Measurements from ENCODE around the gene MMP20.

The MMP20 gene

GRCh38 chr11:102592634-102593581 lies 32.2 kb downstream of the MMP20 start:
- DNase-seq (ENCODE audit: low read depth in 3 of 3, low spot score in 1 of 3): no peak

GRCh38 chr11:102592131-102592530 lies 33.0 kb downstream of the MMP20 start:
- no peak for DNase-seq (ENCODE audit: low read depth in 3 of 3, low spot score in 1 of 3)

GRCh38 chr11:102591160-102591718 lies 33.9 kb downstream of the MMP20 start:
- DNase-seq (ENCODE audit: low read depth in 3 of 3, low spot score in 1 of 3): no peak

GRCh38 chr11:102590276-102591049 lies 34.7 kb downstream of the MMP20 start:
- DNase-seq (ENCODE audit: low read depth in 3 of 3, low spot score in 1 of 3): no peak

GRCh38 chr11:102589047-102589459 lies 36.1 kb downstream of the MMP20 start:
- DNase-seq (ENCODE audit: low read depth in 3 of 3, low spot score in 1 of 3): no peak

- no peak for DNase-seq (ENCODE audit: low read depth in 3 of 3, low spot score in 1 of 3)
Measured at GRCh38 chr11:102587722-102588121, 37.4 kb downstream of the MMP20 start.

- no peak for DNase-seq (ENCODE audit: low read depth in 3 of 3, low spot score in 1 of 3)
Measured at GRCh38 chr11:102583141-102583873, 41.8 kb downstream of the MMP20 start.

GRCh38 chr11:102582140-102582539 lies 43.0 kb downstream of the MMP20 start:
- no peak for DNase-seq (ENCODE audit: low read depth in 3 of 3, low spot score in 1 of 3)

- DNase-seq (ENCODE audit: low read depth in 3 of 3, low spot score in 1 of 3): no peak
Measured at GRCh38 chr11:102581066-102581465, 44.1 kb downstream of the MMP20 start.

GRCh38 chr11:102580185-102580951 lies 44.8 kb downstream of the MMP20 start:
- no peak for DNase-seq (ENCODE audit: low read depth in 3 of 3, low spot score in 1 of 3)

- no peak for DNase-seq (ENCODE audit: low read depth in 3 of 3, low spot score in 1 of 3)
Measured at GRCh38 chr11:102577723-102578122, 47.4 kb downstream of the MMP20 start.

- DNase-seq (ENCODE audit: low read depth in 3 of 3, low spot score in 1 of 3): no peak
Measured at GRCh38 chr11:102577182-102577581, 48.0 kb downstream of the MMP20 start.

- DNase-seq (ENCODE audit: low read depth in 3 of 3, low spot score in 1 of 3): no peak
Measured at GRCh38 chr11:102576350-102576749, 48.8 kb downstream of the MMP20 start.

GRCh38 chr11:102575012-102575411 lies 50.1 kb downstream of the MMP20 start:
- DNase-seq (ENCODE audit: low read depth in 3 of 3, low spot score in 1 of 3): no peak

GRCh38 chr11:102573851-102574250 lies 51.3 kb downstream of the MMP20 start:
- DNase-seq (ENCODE audit: low read depth in 3 of 3, low spot score in 1 of 3): no peak

GRCh38 chr11:102572554-102573220 lies 52.4 kb downstream of the MMP20 start:
- no peak for DNase-seq (ENCODE audit: low read depth in 3 of 3, low spot score in 1 of 3)

- no peak for DNase-seq (ENCODE audit: low read depth in 3 of 3, low spot score in 1 of 3)
Measured at GRCh38 chr11:102568851-102569250, 56.3 kb downstream of the MMP20 start.

- DNase-seq (ENCODE audit: low read depth in 3 of 3, low spot score in 1 of 3): no peak
Measured at GRCh38 chr11:102566112-102566511, 59.0 kb downstream of the MMP20 start.

- no peak for DNase-seq (ENCODE audit: low read depth in 3 of 3, low spot score in 1 of 3)
Measured at GRCh38 chr11:102564110-102564509, 61.0 kb downstream of the MMP20 start.

- DNase-seq (ENCODE audit: low read depth in 3 of 3, low spot score in 1 of 3): no peak
Measured at GRCh38 chr11:102561636-102562035, 63.5 kb downstream of the MMP20 start.

Measured in stimulated activated CD4-positive, alpha-beta T cell treated with anti-CD3 and anti-CD28 coated beads, TNF-alpha, amount 100 ng/mL, for 1 hour (primary cell).